ENCODE results near the gene RAD51B. TPM values are rescaled to one million over a fixed set of nuclear protein-coding genes. Genes with fewer than 3 reads are reported as not detected.

Gene RAD51B
- total RNA-seq, 2 donors from 2014 or later = 9.3 to 12.1 TPM

GRCh38 chr14:68337279-68337678, 517.7 kb downstream of the RAD51B start:
- DNase-seq (ENCODE audit: low spot score) (no peak), ATAC-seq (ENCODE audit: insufficient number of reproducible peaks, low FRiP score, low read depth) (no peak)
- Histone ChIP-seq H3K4me3 (no peak overlapping the region), H3K36me3 (no peaks in the 10 kb centered on the region), H3K27ac (no peak overlapping the region), H3K27me3 (replicated peaks; ENCODE audit: insufficient read depth) (no peaks in the 10 kb centered on the region), H3K9me3 (no peaks in the 10 kb centered on the region), H3K4me1 (ENCODE audit: control insufficient read depth in 1 of 2, low read depth in 2 of 2) (peaks cover 0 to 10% of the 10 kb centered on the region in 2 donors)
- TF ChIP-seq, protein P1, sequence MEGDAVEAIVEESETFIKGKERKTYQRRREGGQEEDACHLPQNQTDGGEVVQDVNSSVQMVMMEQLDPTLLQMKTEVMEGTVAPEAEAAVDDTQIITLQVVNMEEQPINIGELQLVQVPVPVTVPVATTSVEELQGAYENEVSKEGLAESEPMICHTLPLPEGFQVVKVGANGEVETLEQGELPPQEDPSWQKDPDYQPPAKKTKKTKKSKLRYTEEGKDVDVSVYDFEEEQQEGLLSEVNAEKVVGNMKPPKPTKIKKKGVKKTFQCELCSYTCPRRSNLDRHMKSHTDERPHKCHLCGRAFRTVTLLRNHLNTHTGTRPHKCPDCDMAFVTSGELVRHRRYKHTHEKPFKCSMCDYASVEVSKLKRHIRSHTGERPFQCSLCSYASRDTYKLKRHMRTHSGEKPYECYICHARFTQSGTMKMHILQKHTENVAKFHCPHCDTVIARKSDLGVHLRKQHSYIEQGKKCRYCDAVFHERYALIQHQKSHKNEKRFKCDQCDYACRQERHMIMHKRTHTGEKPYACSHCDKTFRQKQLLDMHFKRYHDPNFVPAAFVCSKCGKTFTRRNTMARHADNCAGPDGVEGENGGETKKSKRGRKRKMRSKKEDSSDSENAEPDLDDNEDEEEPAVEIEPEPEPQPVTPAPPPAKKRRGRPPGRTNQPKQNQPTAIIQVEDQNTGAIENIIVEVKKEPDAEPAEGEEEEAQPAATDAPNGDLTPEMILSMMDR (IDR thresholded peaks at IDR 0.05) = no peak

DNA sequence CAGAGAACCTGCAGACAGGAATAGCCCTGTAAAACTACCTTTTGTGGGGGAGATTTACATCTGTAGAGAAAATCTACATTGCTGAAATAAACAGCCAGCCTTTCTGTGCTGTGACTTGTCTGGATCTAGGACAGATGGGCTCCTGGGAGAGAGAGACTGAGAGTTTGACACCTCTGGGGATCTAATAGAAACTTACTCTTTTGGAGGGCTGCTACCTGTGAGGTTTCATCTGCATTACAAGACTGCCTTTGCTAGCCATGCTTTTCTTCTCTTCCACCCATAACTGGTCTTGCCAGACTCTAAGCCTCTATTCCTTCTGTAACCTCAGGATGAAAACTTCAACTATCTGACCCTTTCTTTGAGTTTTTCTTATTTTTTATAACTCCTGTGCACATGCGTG, 520.7 kb downstream of the RAD51B start:
- no peak for DNase-seq (ENCODE audit: low spot score)
- TF ChIP-seq, protein P1 (IDR thresholded peaks at IDR 0.05) = no peak
- Histone ChIP-seq H3K4me3 (no peak overlapping the region), H3K4me1 (ENCODE audit: control insufficient read depth in 1 of 2, low read depth in 2 of 2) (peaks cover 0 to 10% of the 10 kb centered on the region in 2 donors), H3K27ac (no peak overlapping the region), H3K9me3 (no peaks in the 10 kb centered on the region), H3K36me3 (no peaks in the 10 kb centered on the region), H3K27me3 (replicated peaks; ENCODE audit: insufficient read depth) (no peaks in the 10 kb centered on the region)
- ATAC-seq (ENCODE audit: insufficient number of reproducible peaks, low FRiP score, low read depth) = no peak

GRCh38 chr14:68341411-68342212, 522.0 kb downstream of the RAD51B start:
- H3K4me1 ChIP-seq (ENCODE audit: control insufficient read depth in 1 of 2, low read depth in 2 of 2) = peaks cover 0 to 10% of the 10 kb centered on the region in 2 donors
- no peak overlapping the region for H3K4me3 ChIP-seq
- H3K27me3 ChIP-seq (replicated peaks; ENCODE audit: insufficient read depth) = no peaks in the 10 kb centered on the region
- TF ChIP-seq, protein P1 (IDR thresholded peaks at IDR 0.05) = no peak
- no peaks in the 10 kb centered on the region for H3K36me3 ChIP-seq
- H3K27ac ChIP-seq = no peak overlapping the region
- ATAC-seq (ENCODE audit: insufficient number of reproducible peaks, low FRiP score, low read depth) (no peak), DNase-seq (ENCODE audit: low spot score) (no peak)
- H3K9me3 ChIP-seq = no peaks in the 10 kb centered on the region

- H3K27me3 ChIP-seq (replicated peaks; ENCODE audit: insufficient read depth) = no peaks in the 10 kb centered on the region
- no peaks in the 10 kb centered on the region for H3K9me3 ChIP-seq
- DNase-seq (ENCODE audit: low spot score) = no peak
- H3K27ac ChIP-seq = no peak overlapping the region
- H3K36me3 ChIP-seq = no peaks in the 10 kb centered on the region
- ATAC-seq (ENCODE audit: insufficient number of reproducible peaks, low FRiP score, low read depth) = no peak
- H3K4me1 ChIP-seq (ENCODE audit: control insufficient read depth in 1 of 2, low read depth in 2 of 2) = peaks cover 0 to 5% of the 10 kb centered on the region in 2 donors
- TF ChIP-seq, protein P1 (IDR thresholded peaks at IDR 0.05) = no peak
- no peak overlapping the region for H3K4me3 ChIP-seq
These were observed 522.7 kb downstream of the RAD51B start for GRCh38 chr14:68342216-68342763.

DNA sequence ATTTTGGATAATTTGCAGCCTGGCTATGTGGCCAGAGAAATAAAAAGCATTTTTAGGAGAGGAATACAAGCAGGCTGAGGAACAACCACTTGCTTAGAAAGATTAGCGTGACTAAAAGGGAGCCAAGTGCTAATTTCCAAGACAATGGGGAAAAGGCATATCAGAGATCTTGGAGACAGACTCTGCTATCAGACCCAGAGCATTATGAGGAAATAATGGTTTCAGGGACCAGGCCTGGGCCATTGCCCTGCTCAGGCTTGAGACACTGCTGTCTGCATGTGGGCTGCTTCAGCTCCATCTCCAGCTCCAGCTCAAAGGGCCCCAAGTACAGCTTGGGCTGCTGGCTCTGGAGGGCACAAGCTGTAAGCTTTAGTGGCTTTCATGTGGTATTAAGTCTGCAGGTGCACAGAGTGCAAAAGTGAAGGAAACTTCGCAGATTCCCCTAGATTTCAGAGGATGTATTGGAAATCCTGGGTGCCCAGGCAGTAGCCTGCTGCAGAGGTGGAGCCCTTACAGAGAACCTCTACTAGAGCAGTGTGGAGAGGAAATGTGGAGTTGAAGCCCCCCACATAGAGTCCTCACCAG, 524.0 kb downstream of the RAD51B start:
- no peak overlapping the region for H3K4me3 ChIP-seq
- H3K27ac ChIP-seq = no peak overlapping the region
- DNase-seq (ENCODE audit: low spot score) = no peak
- TF ChIP-seq, protein P1 (IDR thresholded peaks at IDR 0.05) = no peak
- no peaks in the 10 kb centered on the region for H3K9me3 ChIP-seq
- ATAC-seq (ENCODE audit: insufficient number of reproducible peaks, low FRiP score, low read depth) = no peak
- H3K27me3 ChIP-seq (replicated peaks; ENCODE audit: insufficient read depth) = no peaks in the 10 kb centered on the region
- H3K36me3 ChIP-seq = no peaks in the 10 kb centered on the region
- no peaks in the 10 kb centered on the region for H3K4me1 ChIP-seq (ENCODE audit: control insufficient read depth in 1 of 2, low read depth in 2 of 2)

Measured in thoracic aorta (tissue), 2 donors.